ENCODE data around the gene TRIM39. TPM values are rescaled to one million over a fixed set of nuclear protein-coding genes. Genes with fewer than 3 reads are reported as not detected.

The TRIM39 gene
- total RNA-seq, 1 donor from 2014 or later = 11.5 TPM

- no peak overlapping the region for H3K4me3 ChIP-seq
- H3K9me3 ChIP-seq = no peaks in the 10 kb centered on the region
- DNase-seq (no peak), ATAC-seq (no peak)
- intact Hi-C loops (cut with DNase I) = no loop called here
- TF ChIP-seq, protein P1, sequence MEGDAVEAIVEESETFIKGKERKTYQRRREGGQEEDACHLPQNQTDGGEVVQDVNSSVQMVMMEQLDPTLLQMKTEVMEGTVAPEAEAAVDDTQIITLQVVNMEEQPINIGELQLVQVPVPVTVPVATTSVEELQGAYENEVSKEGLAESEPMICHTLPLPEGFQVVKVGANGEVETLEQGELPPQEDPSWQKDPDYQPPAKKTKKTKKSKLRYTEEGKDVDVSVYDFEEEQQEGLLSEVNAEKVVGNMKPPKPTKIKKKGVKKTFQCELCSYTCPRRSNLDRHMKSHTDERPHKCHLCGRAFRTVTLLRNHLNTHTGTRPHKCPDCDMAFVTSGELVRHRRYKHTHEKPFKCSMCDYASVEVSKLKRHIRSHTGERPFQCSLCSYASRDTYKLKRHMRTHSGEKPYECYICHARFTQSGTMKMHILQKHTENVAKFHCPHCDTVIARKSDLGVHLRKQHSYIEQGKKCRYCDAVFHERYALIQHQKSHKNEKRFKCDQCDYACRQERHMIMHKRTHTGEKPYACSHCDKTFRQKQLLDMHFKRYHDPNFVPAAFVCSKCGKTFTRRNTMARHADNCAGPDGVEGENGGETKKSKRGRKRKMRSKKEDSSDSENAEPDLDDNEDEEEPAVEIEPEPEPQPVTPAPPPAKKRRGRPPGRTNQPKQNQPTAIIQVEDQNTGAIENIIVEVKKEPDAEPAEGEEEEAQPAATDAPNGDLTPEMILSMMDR (IDR thresholded peaks at IDR 0.05) = no peak
- no peaks in the 10 kb centered on the region for H3K27me3 ChIP-seq
- H3K4me1 ChIP-seq = no peaks in the 10 kb centered on the region
- H3K27ac ChIP-seq = no peak overlapping the region
- H3K36me3 ChIP-seq = peaks cover under 1% of the 10 kb centered on the region
Observed at GRCh38 chr6:30304002-30304401, 22.7 kb upstream of the TRIM39 start.

DNA sequence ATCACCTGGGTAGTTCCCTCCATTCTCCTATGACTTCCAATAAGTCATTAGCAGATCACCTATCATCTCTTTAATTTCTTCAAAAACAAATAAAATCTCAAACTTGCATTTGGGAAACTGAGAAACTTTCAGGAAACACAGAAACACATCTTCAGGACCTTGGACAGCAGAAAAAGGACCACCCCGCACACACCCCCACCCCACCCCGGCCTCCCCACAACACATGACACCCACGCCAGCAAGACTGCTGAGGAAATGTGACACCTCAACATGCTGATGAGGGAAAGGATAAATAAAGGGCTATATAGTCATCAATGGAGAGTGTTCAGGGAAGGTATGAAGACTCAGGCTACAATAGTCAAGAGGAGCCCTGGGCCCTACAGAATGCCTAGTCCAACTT is 15.6 kb upstream of the TRIM39 start:
- no peak overlapping the region for H3K4me3 ChIP-seq
- intact Hi-C loops (cut with DNase I) = no loop called here
- no peaks in the 10 kb centered on the region for H3K27me3 ChIP-seq
- no peak overlapping the region for H3K27ac ChIP-seq
- no peaks in the 10 kb centered on the region for H3K9me3 ChIP-seq
- no peak for DNase-seq
- ATAC-seq = no peak
- peaks cover 38% of the 10 kb centered on the region for H3K36me3 ChIP-seq
- TF ChIP-seq, protein P1 (IDR thresholded peaks at IDR 0.05) = no peak
- H3K4me1 ChIP-seq = no peaks in the 10 kb centered on the region

DNA sequence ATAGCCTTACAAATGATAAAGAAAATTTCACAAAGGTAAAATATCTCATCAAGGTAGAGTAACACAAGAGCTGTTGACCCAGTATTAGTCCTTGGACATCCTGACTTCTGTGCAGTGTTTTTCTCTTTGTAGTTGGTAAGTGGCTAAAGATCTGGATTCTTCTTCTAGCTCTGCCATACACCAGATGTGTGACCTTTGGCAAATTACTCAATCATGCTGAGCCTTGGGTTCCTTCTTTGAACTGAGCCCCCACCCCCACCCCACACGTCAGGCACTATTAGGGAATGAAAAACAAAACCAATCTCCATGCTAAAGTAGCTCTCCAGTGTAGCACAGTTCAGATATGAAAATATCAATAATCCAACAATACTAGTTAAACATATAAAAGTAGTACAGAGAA is 15.1 kb upstream of the TRIM39 start:
- intact Hi-C loops (cut with DNase I) = no loop called here
- H3K4me1 ChIP-seq = no peaks in the 10 kb centered on the region
- TF ChIP-seq, protein P1 (IDR thresholded peaks at IDR 0.05) = no peak
- DNase-seq (no peak), ATAC-seq (peak; percentile 40)
- no peaks in the 10 kb centered on the region for H3K9me3 ChIP-seq
- no peak overlapping the region for H3K27ac ChIP-seq
- H3K4me3 ChIP-seq = no peak overlapping the region
- peaks cover 43% of the 10 kb centered on the region for H3K36me3 ChIP-seq
- H3K27me3 ChIP-seq = no peaks in the 10 kb centered on the region

GRCh38 chr6:30312266-30312665 is 14.5 kb upstream of the TRIM39 start:
- peaks cover 45% of the 10 kb centered on the region for H3K36me3 ChIP-seq
- no peaks in the 10 kb centered on the region for H3K27me3 ChIP-seq
- TF ChIP-seq, protein P1 (IDR thresholded peaks at IDR 0.05) = no peak
- H3K4me1 ChIP-seq = no peaks in the 10 kb centered on the region
- ATAC-seq (no peak), DNase-seq (no peak)
- intact Hi-C loops (cut with DNase I) = no loop called here
- H3K27ac ChIP-seq = no peak overlapping the region
- no peaks in the 10 kb centered on the region for H3K9me3 ChIP-seq
- H3K4me3 ChIP-seq = no peak overlapping the region

GRCh38 chr6:30312676-30313321 is 13.9 kb upstream of the TRIM39 start:
- Histone ChIP-seq H3K9me3 (no peaks in the 10 kb centered on the region), H3K27me3 (no peaks in the 10 kb centered on the region), H3K36me3 (peaks cover 45% of the 10 kb centered on the region), H3K4me3 (no peak overlapping the region), H3K4me1 (no peaks in the 10 kb centered on the region), H3K27ac (no peak overlapping the region)
- ATAC-seq (no peak), DNase-seq (no peak)
- intact Hi-C loops (cut with DNase I) = no loop called here
- TF ChIP-seq, protein P1 (IDR thresholded peaks at IDR 0.05) = no peak

- Histone ChIP-seq H3K4me1 (no peaks in the 10 kb centered on the region), H3K4me3 (no peak overlapping the region), H3K36me3 (peaks cover 33% of the 10 kb centered on the region), H3K9me3 (no peaks in the 10 kb centered on the region), H3K27ac (no peak overlapping the region), H3K27me3 (no peaks in the 10 kb centered on the region)
- DNase-seq (no peak), ATAC-seq (no peak)
- TF ChIP-seq, protein P1 (IDR thresholded peaks at IDR 0.05) = no peak
- intact Hi-C loops (cut with DNase I) = no loop called here
Observed at GRCh38 chr6:30315156-30315555, 11.6 kb upstream of the TRIM39 start.
